Endometrial microvascular endothelial cells (primary cell): ENCODE data around the gene TMEM234. TPM values are rescaled to one million over a fixed set of nuclear protein-coding genes. Genes with fewer than 3 reads are reported as not detected.

ENCODE experiments used
- in situ Hi-C: cut with HindIII; loops from 2 replicates; pipeline ENCODE4 v1.10.0; 2017; ENCODE audit warnings: low sequenced_read_pairs, low pct_unique_long_range_greater_than_20kb; ENCODE audit errors: inconsistent ontology term
- total RNA-seq: library from RNA; depleted of rRNA; stranded (reverse); fragments of >200 nt; gene quantifications from one replicate; pipeline ENCODE4 v1.2.3, GENCODE V29; 2015; ENCODE audit errors: inconsistent ontology term

Gene TMEM234
- total RNA-seq, 1 donor from 2014 or later, result 16.3 TPM

DNA sequence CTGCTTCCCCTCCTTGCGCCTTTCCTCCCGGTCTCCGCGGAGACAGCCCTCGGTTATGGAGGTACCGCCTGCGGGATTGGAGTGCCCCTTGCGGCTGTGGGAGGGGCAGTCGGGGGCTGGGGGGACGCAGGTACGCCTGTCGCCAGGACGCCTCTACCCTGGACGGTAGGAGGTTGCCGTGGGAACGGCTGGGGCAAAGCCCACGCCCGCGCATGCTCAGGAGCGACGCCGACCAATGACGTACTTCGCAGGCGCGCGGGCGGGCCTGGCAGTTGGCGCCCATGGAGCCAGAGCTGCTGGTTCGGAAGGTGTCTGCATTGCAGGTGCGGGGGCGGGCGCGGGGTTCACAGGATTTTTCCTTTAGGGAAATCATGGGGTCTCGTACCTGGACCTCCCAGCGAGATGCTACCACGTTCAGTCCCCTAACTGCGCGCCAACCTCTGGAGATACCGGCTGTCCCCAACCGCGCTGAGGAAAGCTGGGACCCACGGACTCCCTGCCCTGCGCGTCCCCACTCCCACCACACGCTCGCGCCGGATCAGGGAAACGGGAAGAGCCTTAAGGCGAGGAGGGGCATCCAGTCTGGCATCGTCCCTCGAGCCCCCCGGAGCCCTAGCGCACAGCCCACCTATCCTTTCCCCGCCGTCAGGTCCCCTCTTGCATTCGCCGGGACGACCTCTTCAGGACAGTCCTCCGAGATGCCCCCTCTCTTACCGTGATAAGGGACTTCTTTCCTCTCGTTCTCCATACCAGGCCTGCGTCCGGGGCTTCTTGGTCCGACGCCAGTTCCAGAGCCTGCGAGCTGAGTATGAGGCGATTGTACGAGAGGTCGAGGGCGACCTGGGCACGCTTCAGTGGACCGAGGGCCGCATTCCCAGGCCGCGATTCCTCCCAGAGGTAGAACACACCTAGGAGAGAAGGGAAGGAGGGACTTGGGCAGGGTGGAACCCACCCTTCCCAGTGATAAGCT is 16.5 kb downstream of the TMEM234 start, which contains the start of gene IQCC:
Gene IQCC, plus strand, starts transcription at position 271 of the 970 bp plus-strand sequence. Its CDS starts 11 bp downstream, at position 282.
- in situ Hi-C loops, result no loop called here

DNA sequence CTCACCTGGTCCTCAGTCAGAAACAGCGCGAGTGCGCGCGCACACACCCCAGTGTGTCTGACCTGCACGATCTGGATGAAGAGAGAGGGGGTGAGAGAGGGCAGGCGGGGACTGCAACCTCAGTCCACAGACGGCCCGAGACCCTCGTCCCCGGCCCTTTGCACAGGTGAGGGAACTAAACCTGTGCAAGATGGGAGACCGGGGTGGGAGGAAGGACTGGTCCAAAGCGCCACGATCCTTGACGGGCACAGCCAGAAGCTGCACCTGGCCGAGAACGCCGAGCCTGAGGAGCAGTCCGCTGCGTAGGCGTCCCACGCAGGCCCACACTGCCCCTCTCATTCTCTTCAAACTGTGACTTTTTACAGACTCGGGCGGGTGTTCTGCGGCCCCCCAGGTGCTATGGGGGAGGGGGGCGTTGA is 17.2 kb downstream of the TMEM234 start:
- in situ Hi-C loops, result no loop called here

DNA sequence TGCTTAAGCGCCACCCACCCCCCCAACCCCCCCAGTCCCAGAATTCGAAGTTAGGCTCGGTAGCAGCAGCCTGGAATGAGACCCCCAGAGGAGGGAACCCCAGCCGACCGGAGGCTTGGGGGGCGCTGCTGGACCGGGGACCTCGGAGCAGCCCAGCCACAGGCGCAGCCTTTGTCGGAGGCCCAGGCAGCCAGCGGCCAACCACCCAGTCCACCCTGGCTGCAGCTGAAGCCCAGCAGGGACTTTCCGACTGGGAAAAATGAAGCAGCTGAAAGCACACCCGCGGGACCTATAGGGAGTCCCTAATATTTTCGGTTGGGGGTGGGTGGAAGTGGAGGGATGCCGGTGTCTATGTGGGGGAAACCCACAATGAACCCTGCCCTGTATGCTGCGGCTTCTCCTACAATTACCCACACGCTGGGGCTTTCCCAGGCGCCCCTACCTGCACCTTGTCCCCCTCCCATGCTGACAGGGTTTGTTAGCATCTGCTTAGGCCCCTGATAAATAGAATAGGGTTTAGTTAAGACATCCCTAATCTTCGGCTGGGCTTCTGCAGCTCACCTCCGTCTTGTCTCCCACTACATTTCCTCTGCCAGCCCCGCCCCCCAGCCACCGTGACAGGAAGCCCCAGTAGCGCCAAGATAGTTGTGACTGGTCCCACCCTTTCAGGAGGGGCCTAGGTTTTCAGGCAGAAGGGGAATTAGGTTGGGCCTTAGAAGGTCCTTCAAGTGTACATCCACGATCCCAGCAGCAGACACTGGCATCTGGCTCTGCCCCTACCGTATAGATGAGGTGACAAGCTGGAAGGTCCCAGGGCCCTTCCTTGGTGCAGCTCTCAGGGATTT is 20.9 kb downstream of the TMEM234 start:
- in situ Hi-C loops, result no loop called here

- in situ Hi-C loops, result no loop called here
Observed at GRCh38 chr1:32200226-32201010, 21.7 kb downstream of the TMEM234 start, which contains the start of gene CCDC28B. Gene CCDC28B (plus strand): TSS chr1:32200595. CDS start chr1:32201936, 1,341 bp downstream.

- in situ Hi-C loops, result no loop called here
Observed at GRCh38 chr1:32199717-32200072, 22.5 kb downstream of the TMEM234 start.

- in situ Hi-C loops, result no loop called here
Observed at GRCh38 chr1:32199043-32199716, 23.0 kb downstream of the TMEM234 start.

GRCh38 chr1:32198237-32199042 is 23.7 kb downstream of the TMEM234 start:
- in situ Hi-C loops, result no loop called here

GRCh38 chr1:32197837-32198236 is 24.3 kb downstream of the TMEM234 start:
- in situ Hi-C loops, result no loop called here

DNA sequence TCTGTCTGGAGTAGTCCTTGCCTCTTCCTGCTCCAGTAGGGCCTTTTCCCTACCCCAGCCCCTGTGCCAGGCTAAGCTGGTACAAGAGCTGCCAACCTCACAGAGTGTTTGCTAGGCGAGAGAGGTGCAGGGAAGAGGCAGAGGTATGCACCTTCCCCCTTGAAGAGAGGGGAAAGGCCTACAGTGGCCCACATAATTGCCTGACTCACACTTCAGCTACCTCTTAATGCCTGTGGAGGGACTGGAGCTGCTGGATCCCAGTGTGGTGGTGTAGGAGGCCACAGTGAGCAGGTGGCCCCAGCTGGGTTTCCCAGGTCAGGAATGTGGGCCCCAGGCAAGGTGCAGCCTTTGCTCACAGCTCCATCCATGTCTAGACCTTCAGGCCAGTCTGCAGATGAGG is 25.1 kb downstream of the TMEM234 start:
- in situ Hi-C loops, result no loop called here

GRCh38 chr1:32195972-32196823 is 26.0 kb downstream of the TMEM234 start:
- in situ Hi-C loops, result no loop called here

DNA sequence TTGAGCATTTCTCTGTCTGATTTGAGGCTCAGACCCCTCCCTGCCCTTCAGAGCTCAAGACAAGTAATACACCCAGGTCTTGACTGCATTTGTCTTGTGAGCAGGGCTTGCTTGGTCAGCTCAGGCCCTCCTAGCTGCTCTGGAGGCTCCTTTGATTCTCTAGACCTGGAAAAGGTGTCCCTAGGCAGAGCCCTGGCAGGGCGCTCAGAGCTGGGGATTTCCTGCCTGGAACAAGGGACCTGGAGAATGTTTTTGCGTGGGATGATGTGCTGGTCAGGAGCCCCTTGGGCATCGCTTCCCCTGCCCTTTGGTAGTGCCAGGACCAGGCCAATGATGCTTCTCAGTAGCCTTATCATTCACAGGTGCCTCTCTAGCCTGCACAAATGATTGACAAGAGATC is 26.6 kb downstream of the TMEM234 start:
- in situ Hi-C loops, result no loop called here

GRCh38 chr1:32194984-32195383 is 27.2 kb downstream of the TMEM234 start:
- in situ Hi-C loops, result no loop called here

GRCh38 chr1:32192220-32192948 is 29.8 kb downstream of the TMEM234 start:
- in situ Hi-C loops, result no loop called here

DNA sequence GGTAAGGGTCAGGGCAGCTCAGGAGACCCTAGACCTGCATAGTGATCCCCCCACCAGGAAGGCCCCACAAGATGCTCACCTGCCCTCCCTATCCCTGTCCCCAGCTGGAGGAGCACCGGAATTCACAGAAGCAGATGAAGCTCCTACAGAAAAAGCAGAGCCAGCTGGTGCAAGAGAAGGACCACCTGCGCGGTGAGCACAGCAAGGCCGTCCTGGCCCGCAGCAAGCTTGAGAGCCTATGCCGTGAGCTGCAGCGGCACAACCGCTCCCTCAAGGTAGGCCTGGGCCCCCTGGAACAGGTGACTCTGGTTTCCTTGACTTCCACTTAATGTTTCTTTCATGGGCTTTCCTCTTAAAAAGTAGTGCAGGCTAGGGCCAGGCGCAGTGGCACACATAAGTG is 34.3 kb downstream of the TMEM234 start:
- in situ Hi-C loops, result no loop called here

DNA sequence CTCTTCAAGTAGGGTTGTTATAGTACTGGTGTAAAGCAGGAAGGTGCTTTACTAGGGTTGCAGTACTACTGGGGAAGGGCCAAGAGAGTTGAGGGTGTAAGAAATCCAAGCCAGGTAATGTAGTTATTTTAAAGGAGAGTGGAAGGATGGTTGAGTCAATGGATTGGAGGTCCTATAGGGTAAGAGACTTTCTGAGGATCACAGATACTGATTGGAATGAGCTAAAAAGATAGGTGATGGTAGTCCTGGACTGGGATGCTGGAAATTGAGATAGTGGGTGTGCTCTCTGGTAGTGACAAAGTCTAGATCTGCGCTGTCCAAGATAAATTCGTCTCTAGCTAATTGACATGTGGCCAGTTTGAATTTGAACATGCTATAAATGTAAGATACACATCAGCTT is 35.7 kb downstream of the TMEM234 start:
- in situ Hi-C loops, result no loop called here

- in situ Hi-C loops, result no loop called here
Observed at GRCh38 chr1:32186077-32186476, 36.1 kb downstream of the TMEM234 start.
